ENCODE measurements around the gene LRRTM2. TPM values are rescaled to one million over a fixed set of nuclear protein-coding genes. Genes with fewer than 3 reads are reported as not detected.

LRRTM2 gene
- total RNA-seq, 1 experiment from 2014 or later = not detected

GRCh38 chr5:138911441-138911840 is 36.3 kb upstream of the LRRTM2 start:
- Histone ChIP-seq H3K9ac (ENCODE audit: low read length) (no peak overlapping the region), H3K4me1 (ENCODE audit: low read length) (no peaks in the 10 kb centered on the region)

GRCh38 chr5:138910546-138911185 is 35.5 kb upstream of the LRRTM2 start:
- Histone ChIP-seq H3K27ac (ENCODE audit: low read length) (no peak overlapping the region), H3K4me3 (ENCODE audit: low read length) (no peak overlapping the region), H3K4me2 (ENCODE audit: low read depth, low read length, poor library complexity, severe bottlenecking) (no peak overlapping the region), H3K9ac (ENCODE audit: low read length) (no peak overlapping the region), H3K36me3 (ENCODE audit: insufficient read depth, low read length) (no peaks in the 10 kb centered on the region), H2AFZ (ENCODE audit: low read length) (no peak overlapping the region), H4K20me1 (ENCODE audit: insufficient read depth, low read depth, low read length) (no peaks in the 10 kb centered on the region), H3K27me3 (ENCODE audit: low read length) (no peaks in the 10 kb centered on the region), H3K79me2 (ENCODE audit: low read length) (no peaks in the 10 kb centered on the region), H3K4me1 (ENCODE audit: low read length) (no peaks in the 10 kb centered on the region), H3K9me3 (ENCODE audit: low read length) (no peaks in the 10 kb centered on the region), H3K9me2 (replicated peaks; ENCODE audit: insufficient read depth, low read length) (no peaks in the 10 kb centered on the region)
- DNase-seq = no peak

More at GRCh38 chr5:138911441-138911840, 36.3 kb upstream of the LRRTM2 start:
- Histone ChIP-seq H3K27me3 (ENCODE audit: low read length) (no peaks in the 10 kb centered on the region), H3K9me2 (replicated peaks; ENCODE audit: insufficient read depth, low read length) (no peaks in the 10 kb centered on the region), H3K4me3 (ENCODE audit: low read length) (no peak overlapping the region), H3K4me2 (ENCODE audit: low read depth, low read length, poor library complexity, severe bottlenecking) (no peak overlapping the region), H3K79me2 (ENCODE audit: low read length) (no peaks in the 10 kb centered on the region), H3K36me3 (ENCODE audit: insufficient read depth, low read length) (no peaks in the 10 kb centered on the region), H2AFZ (ENCODE audit: low read length) (no peak overlapping the region), H3K27ac (ENCODE audit: low read length) (no peak overlapping the region), H3K9me3 (ENCODE audit: low read length) (no peaks in the 10 kb centered on the region), H4K20me1 (ENCODE audit: insufficient read depth, low read depth, low read length) (no peaks in the 10 kb centered on the region)
- DNase-seq = no peak

GRCh38 chr5:138909734-138910133 is 34.6 kb upstream of the LRRTM2 start:
- no peaks in the 10 kb centered on the region for H3K9me2 ChIP-seq (replicated peaks; ENCODE audit: insufficient read depth, low read length)
- H3K79me2 ChIP-seq (ENCODE audit: low read length) = no peaks in the 10 kb centered on the region
- no peak overlapping the region for H3K4me3 ChIP-seq (ENCODE audit: low read length)
- DNase-seq = no peak
- no peak overlapping the region for H2AFZ ChIP-seq (ENCODE audit: low read length)
- no peaks in the 10 kb centered on the region for H3K36me3 ChIP-seq (ENCODE audit: insufficient read depth, low read length)
- H3K27me3 ChIP-seq (ENCODE audit: low read length) = no peaks in the 10 kb centered on the region
- H3K9me3 ChIP-seq (ENCODE audit: low read length) = no peaks in the 10 kb centered on the region
- no peaks in the 10 kb centered on the region for H3K4me1 ChIP-seq (ENCODE audit: low read length)
- H3K27ac ChIP-seq (ENCODE audit: low read length) = no peak overlapping the region
- H3K4me2 ChIP-seq (ENCODE audit: low read depth, low read length, poor library complexity, severe bottlenecking) = no peak overlapping the region
- no peak overlapping the region for H3K9ac ChIP-seq (ENCODE audit: low read length)
- H4K20me1 ChIP-seq (ENCODE audit: insufficient read depth, low read depth, low read length) = no peaks in the 10 kb centered on the region

GRCh38 chr5:138905541-138905940 is 30.4 kb upstream of the LRRTM2 start:
- Histone ChIP-seq H3K9ac (ENCODE audit: low read length) (no peak overlapping the region), H3K4me1 (ENCODE audit: low read length) (no peaks in the 10 kb centered on the region), H3K4me2 (ENCODE audit: low read depth, low read length, poor library complexity, severe bottlenecking) (no peak overlapping the region), H3K27ac (ENCODE audit: low read length) (no peak overlapping the region), H3K79me2 (ENCODE audit: low read length) (no peaks in the 10 kb centered on the region), H4K20me1 (ENCODE audit: insufficient read depth, low read depth, low read length) (0 out of 2 replicates have a peak, but pooled peaks cover 3% of the 10 kb centered on the region), H2AFZ (ENCODE audit: low read length) (no peak overlapping the region), H3K36me3 (ENCODE audit: insufficient read depth, low read length) (no peaks in the 10 kb centered on the region), H3K4me3 (ENCODE audit: low read length) (no peak overlapping the region), H3K9me2 (replicated peaks; ENCODE audit: insufficient read depth, low read length) (no peaks in the 10 kb centered on the region), H3K9me3 (ENCODE audit: low read length) (no peaks in the 10 kb centered on the region), H3K27me3 (ENCODE audit: low read length) (no peaks in the 10 kb centered on the region)
- no peak for DNase-seq

GRCh38 chr5:138903130-138903775 is 28.1 kb upstream of the LRRTM2 start:
- Histone ChIP-seq H3K27ac (ENCODE audit: low read length) (no peak overlapping the region), H3K4me3 (ENCODE audit: low read length) (no peak overlapping the region), H4K20me1 (ENCODE audit: insufficient read depth, low read depth, low read length) (0 out of 2 replicates have a peak, but pooled peaks cover 4% of the 10 kb centered on the region), H3K9me2 (replicated peaks; ENCODE audit: insufficient read depth, low read length) (no peaks in the 10 kb centered on the region), H3K9me3 (ENCODE audit: low read length) (no peaks in the 10 kb centered on the region), H2AFZ (ENCODE audit: low read length) (no peak overlapping the region), H3K36me3 (ENCODE audit: insufficient read depth, low read length) (no peaks in the 10 kb centered on the region), H3K9ac (ENCODE audit: low read length) (no peak overlapping the region), H3K27me3 (ENCODE audit: low read length) (no peaks in the 10 kb centered on the region), H3K4me2 (ENCODE audit: low read depth, low read length, poor library complexity, severe bottlenecking) (no peak overlapping the region), H3K79me2 (ENCODE audit: low read length) (no peaks in the 10 kb centered on the region), H3K4me1 (ENCODE audit: low read length) (no peaks in the 10 kb centered on the region)
- DNase-seq = no peak

- Histone ChIP-seq H3K79me2 (ENCODE audit: low read length) (no peaks in the 10 kb centered on the region), H3K9ac (ENCODE audit: low read length) (no peak overlapping the region), H3K27me3 (ENCODE audit: low read length) (no peaks in the 10 kb centered on the region), H3K4me3 (ENCODE audit: low read length) (no peak overlapping the region), H4K20me1 (ENCODE audit: insufficient read depth, low read depth, low read length) (0 out of 2 replicates have a peak, but pooled peaks cover 4% of the 10 kb centered on the region), H2AFZ (ENCODE audit: low read length) (no peak overlapping the region), H3K9me2 (replicated peaks; ENCODE audit: insufficient read depth, low read length) (no peaks in the 10 kb centered on the region), H3K9me3 (ENCODE audit: low read length) (no peaks in the 10 kb centered on the region), H3K36me3 (ENCODE audit: insufficient read depth, low read length) (no peaks in the 10 kb centered on the region), H3K4me1 (ENCODE audit: low read length) (no peaks in the 10 kb centered on the region), H3K4me2 (ENCODE audit: low read depth, low read length, poor library complexity, severe bottlenecking) (no peak overlapping the region), H3K27ac (ENCODE audit: low read length) (no peak overlapping the region)
- no peak for DNase-seq
These were observed 26.6 kb upstream of the LRRTM2 start for GRCh38 chr5:138901716-138902115.

GRCh38 chr5:138900281-138900965 is 25.3 kb upstream of the LRRTM2 start:
- Histone ChIP-seq H3K9ac (ENCODE audit: low read length) (no peak overlapping the region), H3K27me3 (ENCODE audit: low read length) (no peaks in the 10 kb centered on the region), H2AFZ (ENCODE audit: low read length) (no peak overlapping the region), H3K4me2 (ENCODE audit: low read depth, low read length, poor library complexity, severe bottlenecking) (no peak overlapping the region), H3K9me3 (ENCODE audit: low read length) (no peaks in the 10 kb centered on the region), H3K4me3 (ENCODE audit: low read length) (no peak overlapping the region), H3K79me2 (ENCODE audit: low read length) (no peaks in the 10 kb centered on the region), H3K9me2 (replicated peaks; ENCODE audit: insufficient read depth, low read length) (no peaks in the 10 kb centered on the region), H3K4me1 (ENCODE audit: low read length) (no peaks in the 10 kb centered on the region), H4K20me1 (ENCODE audit: insufficient read depth, low read depth, low read length) (0 out of 2 replicates have a peak, but pooled peaks cover 7% of the 10 kb centered on the region), H3K27ac (ENCODE audit: low read length) (no peak overlapping the region), H3K36me3 (ENCODE audit: insufficient read depth, low read length) (no peaks in the 10 kb centered on the region)
- DNase-seq = no peak

GRCh38 chr5:138898742-138899141 is 23.6 kb upstream of the LRRTM2 start:
- Histone ChIP-seq H3K9me2 (replicated peaks; ENCODE audit: insufficient read depth, low read length) (no peaks in the 10 kb centered on the region), H3K4me3 (ENCODE audit: low read length) (no peak overlapping the region), H3K27me3 (ENCODE audit: low read length) (no peaks in the 10 kb centered on the region), H3K9ac (ENCODE audit: low read length) (no peak overlapping the region), H3K4me1 (ENCODE audit: low read length) (no peaks in the 10 kb centered on the region), H3K36me3 (ENCODE audit: insufficient read depth, low read length) (no peaks in the 10 kb centered on the region), H3K27ac (ENCODE audit: low read length) (no peak overlapping the region), H3K4me2 (ENCODE audit: low read depth, low read length, poor library complexity, severe bottlenecking) (no peak overlapping the region), H2AFZ (ENCODE audit: low read length) (no peak overlapping the region), H4K20me1 (ENCODE audit: insufficient read depth, low read depth, low read length) (0 out of 2 replicates have a peak, but pooled peaks cover 7% of the 10 kb centered on the region), H3K9me3 (ENCODE audit: low read length) (no peaks in the 10 kb centered on the region), H3K79me2 (ENCODE audit: low read length) (no peaks in the 10 kb centered on the region)
- DNase-seq = no peak
